ENCODE data around the gene CLDN6. TPM values are rescaled to one million over a fixed set of nuclear protein-coding genes. Genes with fewer than 3 reads are reported as not detected.

CLDN6 gene
- total RNA-seq, 1 donor from 2014 or later: 33.0 TPM

GRCh38 chr16:2966043-2966807 lies 51.8 kb downstream of the CLDN6 start:
- Mint-ChIP-seq H3K36me3 (ENCODE audit: low read depth, unreplicated experiment) (peaks cover 4% of the 10 kb centered on the region), H3K4me1 (ENCODE audit: unreplicated experiment) (peaks cover 6% of the 10 kb centered on the region), H3K9me3 (ENCODE audit: unreplicated experiment) (no peaks in the 10 kb centered on the region), H3K27me3 (ENCODE audit: unreplicated experiment) (peaks cover 32% of the 10 kb centered on the region), H3K4me3 (ENCODE audit: unreplicated experiment) (no peak overlapping the region), H3K27ac (ENCODE audit: unreplicated experiment) (no peak overlapping the region)
- no peak for TF ChIP-seq CTCF (IDR thresholded peaks at IDR 0.05; ENCODE audit: unreplicated experiment)
- DNase-seq (ENCODE audit: low spot score): no peak

Other genes starting within 250 kb of the CLDN6 start
- 195 TPM for gene ELOB, start 240.9 kb downstream of the CLDN6 start, total RNA-seq (ENCODE audit: unreplicated experiment)
- not detected for gene PRSS33, start 230.6 kb downstream of the CLDN6 start, total RNA-seq (ENCODE audit: unreplicated experiment)
- not detected for gene PRSS41, start 219.7 kb downstream of the CLDN6 start, total RNA-seq (ENCODE audit: unreplicated experiment)
- not detected for gene PRSS21, start 200.9 kb downstream of the CLDN6 start, total RNA-seq (ENCODE audit: unreplicated experiment)
- 1.3 TPM for gene ZG16B, start 187.9 kb downstream of the CLDN6 start, total RNA-seq (ENCODE audit: unreplicated experiment)
- gene PRSS22, start 160.0 kb downstream of the CLDN6 start, total RNA-seq (ENCODE audit: unreplicated experiment): 0.59 TPM
- gene FLYWCH2, start 135.0 kb downstream of the CLDN6 start, total RNA-seq (ENCODE audit: unreplicated experiment): 24.9 TPM
- gene FLYWCH1, start 106.3 kb downstream of the CLDN6 start, total RNA-seq (ENCODE audit: unreplicated experiment): 50.8 TPM
- gene KREMEN2, start 53.9 kb downstream of the CLDN6 start, total RNA-seq (ENCODE audit: unreplicated experiment): not detected
- 11.8 TPM for gene PAQR4, start 48.8 kb downstream of the CLDN6 start, total RNA-seq (ENCODE audit: unreplicated experiment)
- gene PKMYT1, start 37.7 kb downstream of the CLDN6 start, total RNA-seq (ENCODE audit: unreplicated experiment): 12.2 TPM
- not detected for gene CLDN9, start 5.3 kb downstream of the CLDN6 start, total RNA-seq (ENCODE audit: unreplicated experiment)
- 3.0 TPM for gene TNFRSF12A, start 2.2 kb upstream of the CLDN6 start, total RNA-seq (ENCODE audit: unreplicated experiment)
- gene HCFC1R1, start 5.8 kb upstream of the CLDN6 start, total RNA-seq (ENCODE audit: unreplicated experiment): 28.7 TPM
- 22.9 TPM for gene THOC6, start 5.9 kb upstream of the CLDN6 start, total RNA-seq (ENCODE audit: unreplicated experiment)
- gene BICDL2, start 18.8 kb upstream of the CLDN6 start, total RNA-seq (ENCODE audit: unreplicated experiment): 0.13 TPM
- 5.4 TPM for gene MMP25, start 28.4 kb upstream of the CLDN6 start, total RNA-seq (ENCODE audit: unreplicated experiment)
- 1.7 TPM for gene IL32, start 47.5 kb upstream of the CLDN6 start, total RNA-seq (ENCODE audit: unreplicated experiment)
- 50.7 TPM for gene ZSCAN10, start 81.1 kb upstream of the CLDN6 start, total RNA-seq (ENCODE audit: unreplicated experiment)
- gene ZNF205, start 94.4 kb upstream of the CLDN6 start, total RNA-seq (ENCODE audit: unreplicated experiment): 22.8 TPM
- gene ZNF213, start 116.8 kb upstream of the CLDN6 start, total RNA-seq (ENCODE audit: unreplicated experiment): 10.1 TPM
- not detected for gene OR1F1, start 170.0 kb upstream of the CLDN6 start, total RNA-seq (ENCODE audit: unreplicated experiment)
- 13.4 TPM for gene ZNF200, start 217.0 kb upstream of the CLDN6 start, total RNA-seq (ENCODE audit: unreplicated experiment)
- not detected for gene MEFV, start 238.4 kb upstream of the CLDN6 start, total RNA-seq (ENCODE audit: unreplicated experiment)